Mesenchymal stem cell (in vitro differentiated cells and primary cell): Measurements from ENCODE around the gene CDHR3.
A peak's percentile ranks its signal among the peaks of the same experiment; 100 is the strongest.

Source experiments
- DNase-seq: peaks from one replicate; pipeline ENCODE4 v3.0.0-alpha.2; 2013
- H2AFZ ChIP-seq: one replicate; pipeline ENCODE4 v1.6.1; 2013; ENCODE audit warnings: low read depth, mild to moderate bottlenecking, control low read depth, inconsistent platforms, low read length, moderate library complexity
- H2AK5ac ChIP-seq: 2 replicates; pipeline ENCODE4 v1.6.1; 2013; ENCODE audit warnings: low read length, moderate library complexity, mild to moderate bottlenecking, inconsistent platforms; ENCODE audit not compliant: severe bottlenecking
- H2BK120ac ChIP-seq: one replicate; pipeline ENCODE4 v1.6.1; 2013; ENCODE audit warnings: low read depth, mild to moderate bottlenecking, inconsistent platforms, low read length, moderate library complexity
- H2BK12ac ChIP-seq, 2 experiments: one replicate each; pipeline ENCODE4 v1.6.1; 2013; ENCODE audit warnings: inconsistent platforms in 2 of 2, low read length in 2 of 2, mild to moderate bottlenecking in 2 of 2, moderate library complexity in 2 of 2, control low read depth in 1 of 2
- H2BK15ac ChIP-seq: one replicate; pipeline ENCODE4 v1.6.1; 2013; ENCODE audit warnings: mild to moderate bottlenecking, low read depth, inconsistent platforms; ENCODE audit not compliant: poor library complexity, severe bottlenecking
- H2BK5ac ChIP-seq: 2 replicates; pipeline ENCODE4 v1.6.1; 2013; ENCODE audit warnings: low read depth, mild to moderate bottlenecking, low read length, control low read depth, inconsistent platforms; ENCODE audit not compliant: poor library complexity, severe bottlenecking
- H3K14ac ChIP-seq, 2 experiments: one replicate each; pipeline ENCODE4 v1.6.1; 2013; ENCODE audit warnings: inconsistent platforms in 2 of 2, low read length in 2 of 2, control low read depth in 1 of 2, mild to moderate bottlenecking in 1 of 2, moderate library complexity in 1 of 2
- H3K18ac ChIP-seq, 2 experiments: one replicate each; pipeline ENCODE4 v1.6.1; 2013; ENCODE audit warnings: inconsistent platforms in 2 of 2, low read length in 2 of 2, control low read depth in 1 of 2, low read depth in 1 of 2, mild to moderate bottlenecking in 1 of 2
- H3K23ac ChIP-seq, 2 experiments: one replicate each; pipeline ENCODE4 v1.6.1; 2013; ENCODE audit warnings: inconsistent platforms in 2 of 2, low read length in 2 of 2, mild to moderate bottlenecking in 2 of 2, moderate library complexity in 2 of 2, control low read depth in 1 of 2
- H3K27ac ChIP-seq: 2 replicates; pipeline ENCODE4 v1.5.1; 2013; ENCODE audit warnings: mild to moderate bottlenecking, moderate library complexity, low read length, control low read depth, inconsistent platforms; ENCODE audit not compliant: poor library complexity, severe bottlenecking
- H3K27me3 ChIP-seq, 2 experiments: 2 replicates each; pipeline versions ENCODE4 v1.6.1 to v1.7.0; 2013; ENCODE audit warnings: low read length in 2 of 2, mild to moderate bottlenecking in 2 of 2, moderate library complexity in 2 of 2, control low read depth in 1 of 2, inconsistent platforms in 1 of 2; ENCODE audit not compliant: control insufficient read depth in 1 of 2, insufficient read depth in 1 of 2
- H3K36me3 ChIP-seq, 2 experiments: 2 replicates each; pipeline versions ENCODE4 v1.6.1 to v1.7.0; 2013; ENCODE audit warnings: low read length in 2 of 2, control low read depth in 1 of 2, inconsistent platforms in 1 of 2, low read depth in 1 of 2, mild to moderate bottlenecking in 1 of 2; ENCODE audit not compliant: insufficient read depth in 2 of 2, control insufficient read depth in 1 of 2
- H3K4ac ChIP-seq, 2 experiments: one replicate each; pipeline ENCODE4 v1.6.1; 2013; ENCODE audit warnings: inconsistent platforms in 2 of 2, low read length in 2 of 2, mild to moderate bottlenecking in 2 of 2, moderate library complexity in 2 of 2, control low read depth in 1 of 2, low read depth in 1 of 2
- H3K4me1 ChIP-seq: 2 replicates; pipeline ENCODE4 v1.6.1; 2013; ENCODE audit warnings: low read depth, low read length, control low read depth; ENCODE audit not compliant: control insufficient read depth, insufficient read depth
- H3K4me2 ChIP-seq: 2 replicates; pipeline ENCODE4 v1.6.1; 2013; ENCODE audit warnings: low read length, mild to moderate bottlenecking, inconsistent platforms; ENCODE audit not compliant: poor library complexity, severe bottlenecking
- H3K4me3 ChIP-seq, 2 experiments: 2 replicates each; pipeline versions ENCODE4 v1.5.1 to v1.7.0; 2013; ENCODE audit warnings: low read length in 2 of 2, mild to moderate bottlenecking in 2 of 2, control low read depth in 1 of 2, low read depth in 1 of 2; ENCODE audit not compliant: insufficient read depth in 1 of 2
- H3K79me1 ChIP-seq: replicated peaks from 2 replicates; pipeline ENCODE4 v1.6.1; 2013; ENCODE audit warnings: mild to moderate bottlenecking, control low read depth, low read length, inconsistent platforms; ENCODE audit not compliant: poor library complexity, severe bottlenecking
- H3K9ac ChIP-seq: 2 replicates; pipeline ENCODE4 v1.7.0; 2013; ENCODE audit warnings: mild to moderate bottlenecking, low read length, moderate library complexity
- H3K9me3 ChIP-seq: 2 replicates; pipeline ENCODE4 v1.7.0; 2013; ENCODE audit warnings: mild to moderate bottlenecking, low read length; ENCODE audit not compliant: control insufficient read depth
- H4K8ac ChIP-seq: one replicate; pipeline ENCODE4 v1.6.1; 2013; ENCODE audit warnings: inconsistent platforms, mild to moderate bottlenecking, low read length, moderate library complexity
- H4K91ac ChIP-seq: one replicate; pipeline ENCODE4 v1.6.1; 2013; ENCODE audit warnings: mild to moderate bottlenecking, low read length, inconsistent platforms
- WGBS: methylation state at CpG from one replicate; pipeline ENCODE4 v1.1.7; 2013; ENCODE audit warnings: mixed read lengths; 5-methylcytosine and 5-hydroxymethylcytosine counted together

CDHR3 gene

DNA sequence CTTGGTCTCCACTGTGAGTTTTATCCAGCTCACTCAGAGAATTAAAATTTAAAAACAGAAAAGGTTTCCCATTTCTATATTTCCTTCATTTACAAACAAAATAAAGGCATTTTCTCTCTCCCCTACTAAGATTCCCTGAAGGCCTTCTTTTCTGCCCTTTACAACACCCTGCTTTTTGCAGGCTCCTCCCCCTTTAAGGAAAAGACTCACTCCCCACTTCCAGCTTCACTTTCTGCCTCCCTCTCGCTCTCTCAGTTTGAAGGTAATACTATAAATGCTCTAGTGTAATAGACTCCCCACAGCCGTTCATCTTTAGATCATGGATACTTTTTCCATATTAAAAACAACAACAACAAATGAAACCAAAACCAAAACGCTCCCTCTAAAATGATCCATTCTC is 53.3 kb downstream of the CDHR3 start:
- H3K36me3 ChIP-seq = no peaks in the 10 kb centered on the region
- H2BK15ac ChIP-seq = no peak overlapping the region
- H2BK12ac ChIP-seq = no peak overlapping the region
- H3K27me3 ChIP-seq = no peaks in the 10 kb centered on the region
- no peaks in the 10 kb centered on the region for H3K79me1 ChIP-seq
- peak overlapping the region; percentile 49 for H3K9ac ChIP-seq
- H3K27ac ChIP-seq = no peak overlapping the region
- no peak overlapping the region for H2AFZ ChIP-seq
- no peak overlapping the region for H2AK5ac ChIP-seq
- H3K4me3 ChIP-seq = peak overlapping the region in 1 of 2 experiments; percentile 20
- H2BK5ac ChIP-seq = no peak overlapping the region
- no peak overlapping the region for H3K18ac ChIP-seq
- H3K23ac ChIP-seq = no peak overlapping the region
- no peak for DNase-seq
- no peak overlapping the region for H4K91ac ChIP-seq
- 88% methylated on average over 3 of the region's 3 CpGs for WGBS
- H4K8ac ChIP-seq = no peak overlapping the region
- peaks cover 14% of the 10 kb centered on the region for H3K4me1 ChIP-seq
- H3K9me3 ChIP-seq = no peaks in the 10 kb centered on the region
- no peak overlapping the region for H3K4ac ChIP-seq
- no peak overlapping the region for H3K14ac ChIP-seq
- no peak overlapping the region for H3K4me2 ChIP-seq
- H2BK120ac ChIP-seq = no peak overlapping the region

DNA sequence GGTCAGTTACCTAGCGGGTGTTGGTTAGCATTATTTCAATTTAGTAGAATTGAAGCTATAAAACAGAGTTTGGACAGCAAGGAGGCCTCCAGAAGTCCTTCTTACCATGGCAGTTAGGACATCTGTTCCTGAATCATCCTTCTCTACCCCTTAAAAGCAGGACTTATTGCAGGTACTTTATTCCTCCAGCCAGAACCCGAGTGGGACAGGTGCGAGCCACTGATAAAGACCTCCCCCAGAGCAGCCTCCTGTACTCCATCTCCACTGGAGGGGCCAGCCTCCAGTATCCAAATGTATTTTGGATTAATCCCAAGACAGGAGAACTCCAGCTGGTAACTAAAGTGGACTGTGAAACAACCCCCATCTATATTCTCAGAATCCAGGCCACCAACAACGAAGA is 54.6 kb downstream of the CDHR3 start:
- Histone ChIP-seq H4K8ac (no peak overlapping the region), H3K4ac (no peak overlapping the region), H2BK15ac (no peak overlapping the region), H2BK12ac (no peak overlapping the region), H3K79me1 (no peaks in the 10 kb centered on the region), H2BK120ac (no peak overlapping the region), H3K4me3 (no peak overlapping the region), H3K4me1 (peaks cover 13% of the 10 kb centered on the region), H3K14ac (no peak overlapping the region), H2AFZ (no peak overlapping the region), H3K27ac (no peak overlapping the region), H2BK5ac (no peak overlapping the region), H2AK5ac (no peak overlapping the region), H3K9ac (no peak overlapping the region), H3K23ac (no peak overlapping the region), H3K36me3 (no peaks in the 10 kb centered on the region), H3K9me3 (no peaks in the 10 kb centered on the region), H4K91ac (no peak overlapping the region), H3K4me2 (no peak overlapping the region), H3K18ac (no peak overlapping the region), H3K27me3 (no peaks in the 10 kb centered on the region)
- no peak for DNase-seq
- 90% methylated on average over 3 of the region's 4 CpGs for WGBS

DNA sequence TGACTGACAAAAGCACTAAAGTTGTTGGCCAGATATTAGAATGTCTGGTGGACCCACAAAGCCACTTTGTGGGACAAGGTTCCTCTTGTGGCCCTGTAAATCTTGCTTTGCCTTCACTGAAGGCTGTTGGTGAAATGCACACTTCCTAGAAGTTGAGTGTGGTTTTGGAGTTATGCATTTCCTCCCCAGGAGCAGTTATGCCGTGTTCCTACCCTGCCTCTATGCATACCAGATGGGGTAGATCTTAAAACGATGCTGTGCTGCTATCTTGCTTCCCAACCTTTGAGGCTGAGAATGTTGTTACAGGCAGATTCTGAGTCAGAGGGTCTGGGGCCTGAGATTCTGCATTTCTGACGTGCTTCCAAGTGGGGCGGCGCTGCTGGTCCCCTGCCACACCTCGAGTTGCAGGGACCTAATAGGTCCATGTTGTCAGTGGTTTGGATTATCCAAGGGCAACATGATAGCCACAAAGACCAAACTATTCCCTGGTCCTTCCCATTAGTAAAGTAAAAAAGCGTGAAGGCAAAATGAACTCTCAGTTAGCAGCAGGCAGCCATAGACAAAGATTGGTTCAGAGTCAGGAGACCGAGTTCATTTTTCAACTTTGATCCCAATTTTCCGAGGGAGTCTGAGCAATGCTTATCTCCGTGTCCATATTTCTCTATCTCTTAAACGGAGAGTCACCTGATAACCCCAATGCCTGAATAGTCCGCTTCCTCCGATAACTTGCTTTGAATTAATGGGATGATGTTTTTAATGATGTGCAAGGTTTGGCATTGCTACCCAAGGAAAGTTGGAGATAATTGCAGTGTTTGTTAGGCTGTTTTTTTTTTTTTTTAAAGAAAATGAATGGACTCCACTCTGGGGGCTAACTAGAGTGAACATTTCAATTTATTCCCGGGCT is 55.8 kb downstream of the CDHR3 start:
- Histone ChIP-seq H2BK12ac (no peak overlapping the region), H3K4me3 (no peak overlapping the region), H2BK120ac (no peak overlapping the region), H3K18ac (no peak overlapping the region), H3K9ac (no peak overlapping the region), H2AK5ac (no peak overlapping the region), H4K91ac (no peak overlapping the region), H3K27ac (no peak overlapping the region), H3K4me1 (peaks cover 10% of the 10 kb centered on the region), H3K27me3 (no peaks in the 10 kb centered on the region), H3K79me1 (no peaks in the 10 kb centered on the region), H2AFZ (no peak overlapping the region), H3K4ac (no peak overlapping the region), H2BK15ac (no peak overlapping the region), H3K9me3 (no peaks in the 10 kb centered on the region), H3K23ac (no peak overlapping the region), H3K4me2 (no peak overlapping the region), H3K36me3 (no peaks in the 10 kb centered on the region), H2BK5ac (no peak overlapping the region), H3K14ac (no peak overlapping the region), H4K8ac (no peak overlapping the region)
- WGBS = 94% methylated on average over 14 of the region's 14 CpGs
- DNase-seq = no peak

DNA sequence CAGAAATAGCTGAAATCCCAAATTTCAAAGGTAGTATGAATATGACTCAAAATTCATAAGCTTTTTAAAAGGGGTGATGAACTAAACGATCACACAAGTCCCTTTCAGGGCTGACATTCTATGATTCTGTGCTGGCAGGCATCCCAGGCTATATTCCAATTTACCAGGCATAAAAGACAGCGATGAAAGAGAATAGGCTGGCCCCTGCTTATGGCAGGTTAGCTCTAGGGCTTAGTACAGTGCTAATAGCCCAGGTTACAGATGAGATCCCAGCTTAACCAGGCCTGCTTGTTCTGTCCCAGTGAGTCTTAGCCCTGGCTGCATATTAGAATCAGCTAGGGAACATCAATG is 56.4 kb downstream of the CDHR3 start:
- Histone ChIP-seq H4K8ac (no peak overlapping the region), H3K9me3 (no peaks in the 10 kb centered on the region), H2BK120ac (no peak overlapping the region), H3K4ac (no peak overlapping the region), H2AK5ac (no peak overlapping the region), H3K4me3 (no peak overlapping the region), H3K4me2 (no peak overlapping the region), H4K91ac (no peak overlapping the region), H2BK15ac (no peak overlapping the region), H2BK5ac (no peak overlapping the region), H3K14ac (no peak overlapping the region), H3K23ac (no peak overlapping the region), H3K18ac (no peak overlapping the region), H3K79me1 (no peaks in the 10 kb centered on the region), H3K36me3 (no peaks in the 10 kb centered on the region), H3K9ac (no peak overlapping the region), H3K27ac (no peak overlapping the region), H2BK12ac (no peak overlapping the region), H3K27me3 (no peaks in the 10 kb centered on the region), H2AFZ (no peak overlapping the region), H3K4me1 (peaks cover 10% of the 10 kb centered on the region)
- WGBS = 88% methylated on average over 2 of the region's 2 CpGs
- DNase-seq = no peak
